Heart left ventricle (tissue), 16 donors: ENCODE measurements around the gene UNC119. TPM values are rescaled to one million over a fixed set of nuclear protein-coding genes. Genes with fewer than 3 reads are reported as not detected.
"Not testable (repeated sequence)": the region's sequence is repeated elsewhere in the genome, so short reads cannot be mapped to it uniquely, and the experiment has no call there.

Source experiments
- ATAC-seq, 4 donors: fragments of 200-7000 bp; cut with Tn5 transposase; one replicate each; pipeline ENCODE4 v1.9.1; 2020 to 2022; ENCODE audit warnings: moderate library complexity in 4 of 4, mild to moderate bottlenecking in 3 of 4, moderate number of reproducible peaks in 1 of 4
- DNase-seq, 5 donors: peaks; one replicate each; pipeline ENCODE4 v3.0.0-alpha.2; 2020
- H3K27ac ChIP-seq, 12 donors: fragments of 200-600 bp; sonication (generic) in 4 of 12; one replicate each; pipeline versions ENCODE4 v1.5.0 to v1.8.0; 2016 to 2022; ENCODE audit warnings: mild to moderate bottlenecking in 2 of 12
- H3K27me3 ChIP-seq, 9 donors: fragments of 200-600 bp; sonication (generic) in 2 of 9; one replicate each; pipeline versions ENCODE4 v1.5.1 to v1.8.0; 2016 to 2022; ENCODE audit warnings: mild to moderate bottlenecking in 3 of 9
- H3K36me3 ChIP-seq, 9 donors: fragments of 200-600 bp; sonication (generic) in 2 of 9; one replicate each; pipeline versions ENCODE4 v1.5.0 to v1.8.0; 2018 to 2022; ENCODE audit warnings: mild to moderate bottlenecking in 2 of 9
- H3K4me1 ChIP-seq, 12 donors: fragments of 200-600 bp; sonication (generic) in 4 of 12; one replicate each; pipeline versions ENCODE4 v1.5.0 to v1.8.0; 2016 to 2022; ENCODE audit warnings: mild to moderate bottlenecking in 3 of 12
- H3K4me3 ChIP-seq, 12 donors: fragments of 200-600 bp; sonication (generic) in 4 of 12; one replicate each; pipeline versions ENCODE4 v1.5.0 to v1.8.0; 2017 to 2022; ENCODE audit warnings: mild to moderate bottlenecking in 9 of 12, moderate library complexity in 4 of 12
- H3K9me3 ChIP-seq, 12 donors: fragments of 200-600 bp; sonication (generic) in 4 of 12; one replicate each; pipeline versions ENCODE4 v1.5.0 to v1.8.0; 2016 to 2022; ENCODE audit warnings: mild to moderate bottlenecking in 1 of 12
- POLR2A ChIP-seq, 2 donors: fragments of 450-650 bp; IDR thresholded peaks; one replicate each; pipeline ENCODE4 v1.6.1; 2017; ENCODE audit warnings: antibody characterized with exemption in 2 of 2, mild to moderate bottlenecking in 2 of 2, moderate library complexity in 2 of 2
- WGBS, 4 donors: extraction: QIAGEN DNeasy Blood & Tissue Kit in 2 of 4; methylation state at CpG; one replicate each; pipeline versions ENCODE4 v1.1.5 to v1.1.7; 2013 to 2018; 5-methylcytosine and 5-hydroxymethylcytosine counted together
- intact Hi-C, 10 donors: fragments of 100-400 bp; cut with DNase I; formaldehyde crosslinking; loops; one replicate each; pipeline versions ENCODE4 v1.11.1 to v1.14.2; 2022
- polyA plus RNA-seq, 2 donors: library from polyadenylated mRNA; stranded (reverse); fragments of 200-250 nt; gene quantifications; one replicate each; pipeline ENCODE4 v1.2.3, GENCODE V29; 2013
- total RNA-seq, 9 donors: library from RNA; depleted of rRNA in 2 of 9; stranded (reverse); fragments of >200 nt in 2 of 9; fragmentation: NEBNext Ultra II Directional in 3 of 9; extraction: Animal tissue kit (Norgen Biotek cat#: 25700) in 3 of 9; gene quantifications; one replicate each; pipeline versions ENCODE4 v1.1.0 to v1.2.4, GENCODE V29; 2016 to 2023
- TF ChIP-seq, protein P1 (sequence below), 12 donors: fragments of 200-600 bp; sonication (generic) in 4 of 12; IDR thresholded peaks; one replicate each; pipeline versions ENCODE4 v1.5.0 to v1.8.0; 2018 to 2022; ENCODE audit warnings: antibody characterized with exemption in 12 of 12, mild to moderate bottlenecking in 5 of 12
- donor health status: ischemic (EF 13 %, LVEDD 7.1; RV severe dilation, severe dysfunction).
- donor health status: healthy with polysubstance abuse.
- donor health status: DM: no; HTN: yes; CAD: no.
- donor health status: DM: no; HTN: no; CAD: no.
- donor health status: ischemic (EF 25% LVEDD 6.9; RV normal size, moderate dysfunction).
- donor health status: ischemic (EF 25% LVEDD 5.7; RV mildly dilated, moderate dysfunction).
- donor health status: healthy.
- donor health status: DM: yes; HTN: yes; CAD: no.
- donor health status: ischemic (EF 35%, LVEDD 5.7; RV mildly dilated, moderate dysfunction).
- donor health status: nonischemic (EF 11% LVEDD 7.7; RV severe dilation, severe dysfunction).
- donor health status: DM: yes; HTN: yes; CAD: no.
- donor health status: PGD.
- donor health status: ischemic (EF 29% LVEDD 5.4; RV normal size, mild dysfunction).
- donor health status: nonischemic (EF 23%, LVEDD 6.1; RV moderate dilation, normal function).

The UNC119 gene
- total and polyA plus RNA-seq, 11 donors, result 12.8 to 30.7 (median 19.2) TPM

DNA sequence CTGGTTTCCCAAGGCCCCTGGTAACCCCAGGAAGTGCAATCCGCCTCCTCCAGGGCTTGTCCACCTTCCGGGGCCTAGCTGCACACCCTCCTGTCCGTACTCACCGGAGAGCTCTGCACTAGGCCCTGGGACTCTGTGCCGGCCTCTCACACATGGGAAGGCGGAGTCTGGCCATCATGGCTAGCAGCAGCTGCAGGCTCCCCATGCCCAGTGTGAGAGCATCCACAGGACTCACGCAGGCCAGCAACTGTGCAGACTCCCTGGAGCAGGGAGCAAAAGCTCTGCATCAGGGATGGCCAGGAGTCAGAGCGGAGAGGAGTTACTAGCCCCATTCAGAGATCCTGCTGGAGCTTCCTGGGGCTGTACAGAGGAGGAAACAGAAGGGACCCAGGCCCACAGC lies 26.0 kb downstream of the UNC119 start:
- intact Hi-C loops, result no loop called here
- DNase-seq (no peak), ATAC-seq (no peak)
- TF ChIP-seq POLR2A (IDR thresholded peaks at IDR 0.05), result no peak
- TF ChIP-seq, protein P1, sequence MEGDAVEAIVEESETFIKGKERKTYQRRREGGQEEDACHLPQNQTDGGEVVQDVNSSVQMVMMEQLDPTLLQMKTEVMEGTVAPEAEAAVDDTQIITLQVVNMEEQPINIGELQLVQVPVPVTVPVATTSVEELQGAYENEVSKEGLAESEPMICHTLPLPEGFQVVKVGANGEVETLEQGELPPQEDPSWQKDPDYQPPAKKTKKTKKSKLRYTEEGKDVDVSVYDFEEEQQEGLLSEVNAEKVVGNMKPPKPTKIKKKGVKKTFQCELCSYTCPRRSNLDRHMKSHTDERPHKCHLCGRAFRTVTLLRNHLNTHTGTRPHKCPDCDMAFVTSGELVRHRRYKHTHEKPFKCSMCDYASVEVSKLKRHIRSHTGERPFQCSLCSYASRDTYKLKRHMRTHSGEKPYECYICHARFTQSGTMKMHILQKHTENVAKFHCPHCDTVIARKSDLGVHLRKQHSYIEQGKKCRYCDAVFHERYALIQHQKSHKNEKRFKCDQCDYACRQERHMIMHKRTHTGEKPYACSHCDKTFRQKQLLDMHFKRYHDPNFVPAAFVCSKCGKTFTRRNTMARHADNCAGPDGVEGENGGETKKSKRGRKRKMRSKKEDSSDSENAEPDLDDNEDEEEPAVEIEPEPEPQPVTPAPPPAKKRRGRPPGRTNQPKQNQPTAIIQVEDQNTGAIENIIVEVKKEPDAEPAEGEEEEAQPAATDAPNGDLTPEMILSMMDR (IDR thresholded peaks at IDR 0.05), result no peak
- H3K27me3 ChIP-seq, result peaks cover 0 to 5% (median 0%) of the 10 kb centered on the region in 9 donors
- H3K27ac ChIP-seq, result no peak overlapping the region
- H3K9me3 ChIP-seq, result no peaks in the 10 kb centered on the region
- WGBS, 4 donors, result 73 to 91% (median 77%) methylated on average over 7 to 8 of the region's 8 CpGs
- H3K4me1 ChIP-seq, result no peaks in the 10 kb centered on the region
- H3K36me3 ChIP-seq, result no peaks in the 10 kb centered on the region
- no peak overlapping the region for H3K4me3 ChIP-seq

DNA sequence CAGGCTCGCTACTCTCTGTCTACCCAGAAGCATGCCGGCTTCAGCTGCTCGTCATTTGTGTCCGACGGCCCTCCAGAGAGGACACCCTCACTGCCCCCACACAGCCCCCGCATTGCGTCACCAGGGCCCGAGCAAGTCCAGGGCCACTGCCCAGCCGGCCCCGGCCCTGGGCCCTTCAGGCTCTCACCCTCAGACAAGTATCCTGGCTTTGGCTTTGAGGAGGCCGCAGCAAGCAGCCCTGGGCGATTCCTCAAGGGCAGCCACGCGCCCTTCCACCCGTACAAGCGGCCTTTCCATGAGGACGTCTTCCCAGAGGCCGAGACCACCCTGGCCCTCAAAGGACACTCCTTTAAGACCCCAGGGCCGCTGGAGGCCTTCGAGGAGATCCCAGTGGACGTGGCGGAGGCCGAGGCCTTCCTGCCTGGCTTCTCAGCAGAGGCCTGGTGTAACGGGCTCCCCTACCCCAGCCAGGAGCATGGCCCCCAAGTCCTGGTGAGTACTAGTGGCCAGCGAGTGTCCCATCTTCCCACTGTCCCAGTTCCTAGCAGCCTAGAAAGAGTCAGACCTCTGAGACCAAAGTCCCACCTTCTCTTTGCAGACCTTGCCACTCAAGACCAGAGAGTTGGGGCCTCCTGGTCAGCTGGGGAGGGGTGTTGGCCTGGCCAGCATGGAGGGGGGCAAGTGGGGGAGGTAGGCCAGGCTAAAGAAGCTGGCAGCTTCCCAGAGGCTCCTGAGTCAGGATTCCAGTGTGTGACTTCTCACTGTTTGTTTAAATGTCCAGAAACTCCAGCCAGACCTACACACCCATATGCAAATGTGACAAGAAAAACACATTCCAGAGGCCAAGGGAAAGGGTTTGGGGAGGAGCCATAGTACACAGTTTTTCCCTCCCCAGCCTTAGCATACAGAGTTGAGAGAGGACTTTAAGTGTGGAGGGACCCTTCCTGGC lies 27.7 kb downstream of the UNC119 start:
- TF ChIP-seq, protein P1 (IDR thresholded peaks at IDR 0.05), result no peak
- no peak for TF ChIP-seq POLR2A (IDR thresholded peaks at IDR 0.05)
- no peaks in the 10 kb centered on the region for H3K4me1 ChIP-seq
- whole genome bisulfite sequencing, 4 donors, result 88 to 94% (median 90%) methylated on average over 16 to 25 of the region's 25 CpGs
- H3K27ac ChIP-seq, result no peak overlapping the region
- peaks cover 0 to 5% (median 0%) of the 10 kb centered on the region in 9 donors for H3K27me3 ChIP-seq
- intact Hi-C loops, result no loop called here
- H3K4me3 ChIP-seq, result no peak overlapping the region
- no peaks in the 10 kb centered on the region for H3K9me3 ChIP-seq
- no peak for ATAC-seq
- DNase-seq, result peak in 1 of 5 donors; percentile 57
- H3K36me3 ChIP-seq, result no peaks in the 10 kb centered on the region

DNA sequence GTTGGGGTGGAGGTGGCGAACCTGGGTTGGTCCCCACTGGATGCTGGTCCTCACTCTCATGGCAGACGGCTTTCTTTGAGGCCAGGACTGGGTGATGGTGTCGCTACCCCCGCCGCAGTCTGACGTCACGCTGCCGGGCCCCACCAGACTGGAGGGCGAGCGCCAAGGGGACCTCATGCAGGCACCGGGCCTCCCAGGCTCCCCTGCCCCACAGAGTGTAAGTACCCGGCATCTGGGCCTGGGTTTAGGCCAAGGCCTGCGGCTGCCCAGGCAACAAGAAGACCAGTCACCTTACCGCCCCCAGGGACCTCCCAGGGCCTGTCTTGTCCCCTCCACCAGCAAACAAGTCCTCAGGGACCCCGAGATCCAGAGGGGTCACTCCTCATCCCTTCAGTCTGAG lies 28.5 kb downstream of the UNC119 start:
- Histone ChIP-seq H3K27me3 (peaks cover 0 to 5% (median 0%) of the 10 kb centered on the region in 9 donors), H3K4me1 (no peaks in the 10 kb centered on the region), H3K36me3 (no peaks in the 10 kb centered on the region), H3K4me3 (no peak overlapping the region), H3K9me3 (no peaks in the 10 kb centered on the region), H3K27ac (no peak overlapping the region)
- DNase-seq (peak in 1 of 5 donors; percentile 16), ATAC-seq (no peak)
- intact Hi-C loops, result no loop called here
- TF ChIP-seq, protein P1 (IDR thresholded peaks at IDR 0.05), result no peak
- TF ChIP-seq POLR2A (IDR thresholded peaks at IDR 0.05), result no peak
- WGBS, 4 donors, result 84 to 90% (median 88%) methylated on average over 12 to 15 of the region's 15 CpGs

DNA sequence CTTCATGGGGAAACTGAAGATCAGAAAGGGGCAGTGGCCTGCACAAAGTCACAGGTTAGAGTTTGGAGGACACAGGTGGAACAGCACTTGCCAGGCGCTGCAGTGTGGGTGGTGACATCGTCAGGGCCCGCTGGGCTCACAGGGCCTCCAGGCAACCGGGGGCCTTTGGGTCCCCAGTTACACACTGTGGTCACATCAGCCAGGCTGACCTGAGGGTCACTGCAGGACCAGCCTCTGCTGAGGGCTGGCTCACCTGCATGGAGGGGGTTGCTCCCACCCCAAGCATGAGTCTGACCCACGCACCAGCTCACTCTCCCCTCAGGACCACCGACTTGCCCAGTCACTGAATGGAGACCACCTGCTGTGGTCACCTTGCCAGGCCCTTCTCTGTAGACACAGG lies 29.2 kb downstream of the UNC119 start:
- H3K27me3 ChIP-seq, result peaks cover 0 to 5% (median 0%) of the 10 kb centered on the region in 9 donors
- peak in 1 of 5 donors; percentile 33 for DNase-seq
- intact Hi-C loops, result no loop called here
- 85 to 91% (median 86%) methylated on average over 5 to 6 of the region's 6 CpGs for WGBS, 4 donors
- no peak for ATAC-seq
- H3K4me1 ChIP-seq, result no peaks in the 10 kb centered on the region
- no peak overlapping the region for H3K4me3 ChIP-seq
- no peak overlapping the region for H3K27ac ChIP-seq
- H3K9me3 ChIP-seq, result no peaks in the 10 kb centered on the region
- no peak for TF ChIP-seq POLR2A (IDR thresholded peaks at IDR 0.05)
- H3K36me3 ChIP-seq, result no peaks in the 10 kb centered on the region

DNA sequence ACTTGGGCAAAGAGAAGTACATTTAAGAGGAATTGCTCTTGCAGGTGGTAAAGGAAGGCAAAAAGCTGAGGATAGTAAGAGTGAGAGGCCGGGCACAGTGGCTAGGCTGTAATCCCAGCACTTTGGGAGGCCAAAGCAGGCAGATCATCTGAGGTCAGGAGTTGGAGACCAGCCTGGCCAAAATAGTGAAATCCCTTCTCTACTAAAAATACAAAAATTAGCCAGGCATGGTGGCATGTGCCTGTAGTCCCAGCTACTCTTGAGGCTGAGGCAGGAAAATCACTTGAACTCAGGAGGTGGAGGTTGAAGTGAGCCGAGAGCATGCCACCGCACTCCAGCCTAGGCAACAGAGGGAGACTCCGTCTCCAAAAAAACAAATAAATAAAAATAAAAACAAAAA lies 30.1 kb downstream of the UNC119 start:
- DNase-seq, result peak in 1 of 5 donors; percentile 3
- H3K9me3 ChIP-seq, H3K4me1 ChIP-seq, H3K27ac ChIP-seq, intact Hi-C loops, ATAC-seq, H3K27me3 ChIP-seq, H3K36me3 ChIP-seq, H3K4me3 ChIP-seq: not testable (repeated sequence)
- WGBS, 4 donors, result 90 to 93% (median 92%) methylated on average over 4 of the region's 4 CpGs
